Measurements from ENCODE around the gene AZIN2. TPM values are rescaled to one million over a fixed set of nuclear protein-coding genes. Genes with fewer than 3 reads are reported as not detected.

The AZIN2 gene
- total and polyA plus RNA-seq, 2 donors from 2014 or later = 4.9 to 7.5 TPM

- intact Hi-C loops (cut with DNase I) = no loop called here
- Histone ChIP-seq H3K36me3 (ENCODE audit: control insufficient read depth in 2 of 3, insufficient read depth in 3 of 3, low read length in 3 of 3) (peaks cover 0 to under 1% (median 0%) of the 10 kb centered on the region in 3 donors), H3K9me3 (ENCODE audit: control insufficient read depth in 2 of 3, insufficient read depth in 1 of 3, low read length in 3 of 3) (no peaks in the 10 kb centered on the region), H3K9ac (ENCODE audit: low read length in 3 of 3) (no peak overlapping the region), H3K27me3 (ENCODE audit: control insufficient read depth, insufficient read depth, low read length) (no peaks in the 10 kb centered on the region), H3K27ac (ENCODE audit: low read depth in 2 of 2, low read length in 2 of 2) (no peak overlapping the region), H3K4me3 (ENCODE audit: low read length in 3 of 3) (no peak overlapping the region), H3K4me1 (ENCODE audit: control insufficient read depth in 2 of 3, insufficient read depth in 2 of 3, low read depth in 1 of 3, low read length in 3 of 3) (peaks cover 0 to 6% (median 0%) of the 10 kb centered on the region in 3 donors)
- DNase-seq = peak in 4 of 5 donors; percentile 91 to 95 (median 92)
- no peak for FAIRE-seq
- TF ChIP-seq, protein P1, sequence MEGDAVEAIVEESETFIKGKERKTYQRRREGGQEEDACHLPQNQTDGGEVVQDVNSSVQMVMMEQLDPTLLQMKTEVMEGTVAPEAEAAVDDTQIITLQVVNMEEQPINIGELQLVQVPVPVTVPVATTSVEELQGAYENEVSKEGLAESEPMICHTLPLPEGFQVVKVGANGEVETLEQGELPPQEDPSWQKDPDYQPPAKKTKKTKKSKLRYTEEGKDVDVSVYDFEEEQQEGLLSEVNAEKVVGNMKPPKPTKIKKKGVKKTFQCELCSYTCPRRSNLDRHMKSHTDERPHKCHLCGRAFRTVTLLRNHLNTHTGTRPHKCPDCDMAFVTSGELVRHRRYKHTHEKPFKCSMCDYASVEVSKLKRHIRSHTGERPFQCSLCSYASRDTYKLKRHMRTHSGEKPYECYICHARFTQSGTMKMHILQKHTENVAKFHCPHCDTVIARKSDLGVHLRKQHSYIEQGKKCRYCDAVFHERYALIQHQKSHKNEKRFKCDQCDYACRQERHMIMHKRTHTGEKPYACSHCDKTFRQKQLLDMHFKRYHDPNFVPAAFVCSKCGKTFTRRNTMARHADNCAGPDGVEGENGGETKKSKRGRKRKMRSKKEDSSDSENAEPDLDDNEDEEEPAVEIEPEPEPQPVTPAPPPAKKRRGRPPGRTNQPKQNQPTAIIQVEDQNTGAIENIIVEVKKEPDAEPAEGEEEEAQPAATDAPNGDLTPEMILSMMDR (IDR thresholded peaks at IDR 0.05; ENCODE audit: borderline replicate concordance, extremely low read depth, insufficient read depth) = no peak
Observed at GRCh38 chr1:33163621-33164519, 82.9 kb downstream of the AZIN2 start.

GRCh38 chr1:33165209-33165608 lies 84.3 kb downstream of the AZIN2 start:
- Histone ChIP-seq H3K36me3 (ENCODE audit: control insufficient read depth in 2 of 3, insufficient read depth in 3 of 3, low read length in 3 of 3) (peaks cover 0 to 2% (median 0%) of the 10 kb centered on the region in 3 donors), H3K27me3 (ENCODE audit: control insufficient read depth, insufficient read depth, low read length) (no peaks in the 10 kb centered on the region), H3K4me1 (ENCODE audit: control insufficient read depth in 2 of 3, insufficient read depth in 2 of 3, low read depth in 1 of 3, low read length in 3 of 3) (peaks cover 0 to 6% (median 0%) of the 10 kb centered on the region in 3 donors), H3K27ac (ENCODE audit: low read depth in 2 of 2, low read length in 2 of 2) (no peak overlapping the region), H3K4me3 (ENCODE audit: low read length in 3 of 3) (no peak overlapping the region), H3K9me3 (ENCODE audit: control insufficient read depth in 2 of 3, insufficient read depth in 1 of 3, low read length in 3 of 3) (no peaks in the 10 kb centered on the region), H3K9ac (ENCODE audit: low read length in 3 of 3) (no peak overlapping the region)
- intact Hi-C loops (cut with DNase I) = no loop called here
- FAIRE-seq = no peak
- TF ChIP-seq, protein P1 (IDR thresholded peaks at IDR 0.05; ENCODE audit: borderline replicate concordance, extremely low read depth, insufficient read depth) = no peak
- peak in 2 of 5 donors; percentile 37 to 67 for DNase-seq

- H3K27me3 ChIP-seq (ENCODE audit: control insufficient read depth, insufficient read depth, low read length) = no peaks in the 10 kb centered on the region
- TF ChIP-seq, protein P1 (IDR thresholded peaks at IDR 0.05; ENCODE audit: borderline replicate concordance, extremely low read depth, insufficient read depth) = no peak
- peaks cover 0 to 2% (median 0%) of the 10 kb centered on the region in 3 donors for H3K36me3 ChIP-seq (ENCODE audit: control insufficient read depth in 2 of 3, insufficient read depth in 3 of 3, low read length in 3 of 3)
- no peak overlapping the region for H3K9ac ChIP-seq (ENCODE audit: low read length in 3 of 3)
- intact Hi-C loops (cut with DNase I) = no loop called here
- H3K27ac ChIP-seq (ENCODE audit: low read depth in 2 of 2, low read length in 2 of 2) = no peak overlapping the region
- FAIRE-seq = no peak
- no peak overlapping the region for H3K4me3 ChIP-seq (ENCODE audit: low read length in 3 of 3)
- H3K4me1 ChIP-seq (ENCODE audit: control insufficient read depth in 2 of 3, insufficient read depth in 2 of 3, low read depth in 1 of 3, low read length in 3 of 3) = peaks cover 0 to 4% (median 0%) of the 10 kb centered on the region in 3 donors
- no peaks in the 10 kb centered on the region for H3K9me3 ChIP-seq (ENCODE audit: control insufficient read depth in 2 of 3, insufficient read depth in 1 of 3, low read length in 3 of 3)
- no peak for DNase-seq
Observed at GRCh38 chr1:33165809-33166208, 84.9 kb downstream of the AZIN2 start.
